Stomach (tissue), 4 donors: ENCODE data around the gene AVL9.

Experiments
- POLR2AphosphoS5 ChIP-seq, 3 donors: sonication (generic); formaldehyde crosslinking; IDR thresholded peaks; one replicate each; pipeline ENCODE4 v1.6.1; 2016; ENCODE audit warnings: antibody characterized with exemption in 3 of 3
- TF ChIP-seq, protein P1 (sequence below), 7 experiments: fragments of 450-650 bp in 4 of 7; fragments of 200-600 bp in 3 of 7; sonication (generic) in 3 of 7; IDR thresholded peaks; one replicate each; pipeline ENCODE4 v1.5.1; 2016 to 2019; ENCODE audit warnings: antibody characterized with exemption in 7 of 7, control low read depth in 2 of 7, mild to moderate bottlenecking in 1 of 7

DNA sequence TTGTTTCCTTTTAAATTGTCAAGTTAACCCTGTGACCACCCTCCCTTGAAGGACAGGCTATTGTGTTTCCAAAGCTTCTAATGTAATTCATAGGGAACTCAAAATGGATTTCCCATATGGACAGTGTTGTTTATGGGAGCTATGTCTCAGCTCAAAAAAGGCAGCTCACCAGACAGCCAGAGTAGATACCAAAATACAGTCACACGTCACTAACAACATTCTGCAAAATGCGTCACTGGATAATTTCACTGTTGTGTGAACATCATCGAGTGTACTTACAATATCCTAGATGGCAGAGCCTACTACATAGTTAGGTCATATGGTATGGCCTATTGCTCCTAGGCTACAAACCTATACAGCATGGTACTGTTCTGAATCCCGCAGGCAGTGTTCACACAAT lies 97.4 kb downstream of the AVL9 start:
- TF ChIP-seq, protein P1, sequence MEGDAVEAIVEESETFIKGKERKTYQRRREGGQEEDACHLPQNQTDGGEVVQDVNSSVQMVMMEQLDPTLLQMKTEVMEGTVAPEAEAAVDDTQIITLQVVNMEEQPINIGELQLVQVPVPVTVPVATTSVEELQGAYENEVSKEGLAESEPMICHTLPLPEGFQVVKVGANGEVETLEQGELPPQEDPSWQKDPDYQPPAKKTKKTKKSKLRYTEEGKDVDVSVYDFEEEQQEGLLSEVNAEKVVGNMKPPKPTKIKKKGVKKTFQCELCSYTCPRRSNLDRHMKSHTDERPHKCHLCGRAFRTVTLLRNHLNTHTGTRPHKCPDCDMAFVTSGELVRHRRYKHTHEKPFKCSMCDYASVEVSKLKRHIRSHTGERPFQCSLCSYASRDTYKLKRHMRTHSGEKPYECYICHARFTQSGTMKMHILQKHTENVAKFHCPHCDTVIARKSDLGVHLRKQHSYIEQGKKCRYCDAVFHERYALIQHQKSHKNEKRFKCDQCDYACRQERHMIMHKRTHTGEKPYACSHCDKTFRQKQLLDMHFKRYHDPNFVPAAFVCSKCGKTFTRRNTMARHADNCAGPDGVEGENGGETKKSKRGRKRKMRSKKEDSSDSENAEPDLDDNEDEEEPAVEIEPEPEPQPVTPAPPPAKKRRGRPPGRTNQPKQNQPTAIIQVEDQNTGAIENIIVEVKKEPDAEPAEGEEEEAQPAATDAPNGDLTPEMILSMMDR (IDR thresholded peaks at IDR 0.05): no peak
- TF ChIP-seq POLR2AphosphoS5 (IDR thresholded peaks at IDR 0.05): no peak
